Adrenal gland (tissue), 12 donors: ENCODE results near the gene ABCC10. TPM values are rescaled to one million over a fixed set of nuclear protein-coding genes. Genes with fewer than 3 reads are reported as not detected.
"Not testable (repeated sequence)": the region's sequence is repeated elsewhere in the genome, so short reads cannot be mapped to it uniquely, and the experiment has no call there.

Source experiments
- DNase-seq, 7 donors: peaks; one replicate each; pipeline ENCODE4 v3.0.0-alpha.2; 2019 to 2020
- H3K27ac ChIP-seq, 5 donors: fragments of 200-600 bp; sonication (generic) in 4 of 5; 1 replicate in 3 of 5; 2 replicates in 2 of 5; pipeline versions ENCODE4 v1.5.1 to v1.8.0; 2016 to 2020; ENCODE audit warnings: mild to moderate bottlenecking in 1 of 5
- H3K27me3 ChIP-seq: fragments of 200-600 bp; 2 replicates; pipeline ENCODE4 v1.8.0; 2021
- H3K36me3 ChIP-seq, 2 donors: fragments of 200-600 bp; replicated peaks in 1 of 2; 1 replicate in 1 of 2; 2 replicates in 1 of 2; pipeline versions ENCODE4 v1.5.1 to v1.8.0; 2018 to 2022
- H3K4me1 ChIP-seq, 2 donors: fragments of 200-600 bp; replicated peaks in 1 of 2; 1 replicate in 1 of 2; 2 replicates in 1 of 2; pipeline versions ENCODE4 v1.5.1 to v1.8.0; 2018 to 2021
- H3K4me3 ChIP-seq, 4 donors: fragments of 200-600 bp; sonication (generic) in 3 of 4; one replicate each; pipeline ENCODE4 v1.5.1; 2016 to 2018
- H3K9me3 ChIP-seq, 3 donors: fragments of 200-600 bp; sonication (generic) in 1 of 3; replicated peaks in 1 of 3; 1 replicate in 2 of 3; 2 replicates in 1 of 3; pipeline versions ENCODE4 v1.5.1 to v1.8.0; 2016 to 2021
- POLR2A ChIP-seq, 2 donors: fragments of 450-650 bp; IDR thresholded peaks; one replicate each; pipeline ENCODE4 v1.6.1; 2017; ENCODE audit warnings: antibody characterized with exemption in 2 of 2, mild to moderate bottlenecking in 2 of 2, moderate library complexity in 1 of 2
- WGBS, 4 donors: extraction: QIAGEN DNeasy Blood & Tissue Kit in 2 of 4; methylation state at CpG; one replicate each; pipeline versions ENCODE4 v1.1.5 to v1.1.7; 2013 to 2017; 5-methylcytosine and 5-hydroxymethylcytosine counted together
- intact Hi-C, 2 donors: fragments of 100-400 bp; cut with DNase I; formaldehyde crosslinking; loops; one replicate each; pipeline versions ENCODE4 v1.14.1 to v1.15.0; 2022 to 2023
- polyA plus RNA-seq, 3 donors: library from polyadenylated mRNA; stranded (reverse); fragments of 200-250 nt in 2 of 3; fragments of 350-450 nt in 1 of 3; fragmentation: Illumina TruSeq in 1 of 3; extraction: RNeasy Lipid Tissue Mini Kit (QIAGEN cat#74804) in 1 of 3; gene quantifications; one replicate each; pipeline ENCODE4 v1.2.3, GENCODE V29; 2013 to 2014
- total RNA-seq, 9 donors: library from RNA; depleted of rRNA in 4 of 9; stranded (reverse); fragments of >200 nt in 4 of 9; fragments of 120-200 nt in 1 of 9; fragmentation: NEBNext Ultra II Directional in 1 of 9; extraction: Animal tissue kit (Norgen Biotek cat#: 25700) in 1 of 9; gene quantifications; one replicate each; pipeline versions ENCODE4 v1.1.0 to v1.2.4, GENCODE V29; 2013 to 2023
- TF ChIP-seq, protein P1 (sequence below), 6 experiments: fragments of 450-650 bp in 4 of 6; fragments of 200-600 bp in 2 of 6; sonication (generic) in 1 of 6; IDR thresholded peaks; 1 replicate in 5 of 6; 2 replicates in 1 of 6; pipeline versions ENCODE4 v1.5.1 to v1.8.0; 2016 to 2021; ENCODE audit warnings: antibody characterized with exemption in 6 of 6, mild to moderate bottlenecking in 2 of 6, moderate library complexity in 1 of 6
- donor health status: healthy with polysubstance abuse.
- donor health status: Bipolar disorder and iron deficiency.
- donor health status: DM: yes; HTN: yes; CAD: no.
- donor health status: DM: no; HTN: no; CAD: no.
- donor health status: DM: no; HTN: no; CAD: no.
- donor health status: DM: yes; HTN: yes; CAD: no.

Gene ABCC10
- total and polyA plus RNA-seq, 12 donors: 8.5 to 123 (median 25.6) TPM

GRCh38 chr6:43405354-43405753, 22.0 kb upstream of the ABCC10 start:
- no peak for TF ChIP-seq POLR2A (IDR thresholded peaks at IDR 0.05)
- TF ChIP-seq, protein P1, sequence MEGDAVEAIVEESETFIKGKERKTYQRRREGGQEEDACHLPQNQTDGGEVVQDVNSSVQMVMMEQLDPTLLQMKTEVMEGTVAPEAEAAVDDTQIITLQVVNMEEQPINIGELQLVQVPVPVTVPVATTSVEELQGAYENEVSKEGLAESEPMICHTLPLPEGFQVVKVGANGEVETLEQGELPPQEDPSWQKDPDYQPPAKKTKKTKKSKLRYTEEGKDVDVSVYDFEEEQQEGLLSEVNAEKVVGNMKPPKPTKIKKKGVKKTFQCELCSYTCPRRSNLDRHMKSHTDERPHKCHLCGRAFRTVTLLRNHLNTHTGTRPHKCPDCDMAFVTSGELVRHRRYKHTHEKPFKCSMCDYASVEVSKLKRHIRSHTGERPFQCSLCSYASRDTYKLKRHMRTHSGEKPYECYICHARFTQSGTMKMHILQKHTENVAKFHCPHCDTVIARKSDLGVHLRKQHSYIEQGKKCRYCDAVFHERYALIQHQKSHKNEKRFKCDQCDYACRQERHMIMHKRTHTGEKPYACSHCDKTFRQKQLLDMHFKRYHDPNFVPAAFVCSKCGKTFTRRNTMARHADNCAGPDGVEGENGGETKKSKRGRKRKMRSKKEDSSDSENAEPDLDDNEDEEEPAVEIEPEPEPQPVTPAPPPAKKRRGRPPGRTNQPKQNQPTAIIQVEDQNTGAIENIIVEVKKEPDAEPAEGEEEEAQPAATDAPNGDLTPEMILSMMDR (IDR thresholded peaks at IDR 0.05): no peak
- peak overlapping the region in 1 of 5 donors; percentile 31 for H3K27ac ChIP-seq
- 16 to 34% (median 24%) methylated on average over 3 of the region's 3 CpGs for WGBS, 4 donors
- peak in 6 of 7 donors; percentile 27 to 56 (median 49) for DNase-seq
- H3K4me1 ChIP-seq: peaks cover 0 to 8% of the 10 kb centered on the region in 2 donors
- no peaks in the 10 kb centered on the region for H3K36me3 ChIP-seq
- H3K27me3 ChIP-seq: no peaks in the 10 kb centered on the region
- H3K4me3 ChIP-seq: no peak overlapping the region
- no peaks in the 10 kb centered on the region for H3K9me3 ChIP-seq
- intact Hi-C loops: no loop called here

DNA sequence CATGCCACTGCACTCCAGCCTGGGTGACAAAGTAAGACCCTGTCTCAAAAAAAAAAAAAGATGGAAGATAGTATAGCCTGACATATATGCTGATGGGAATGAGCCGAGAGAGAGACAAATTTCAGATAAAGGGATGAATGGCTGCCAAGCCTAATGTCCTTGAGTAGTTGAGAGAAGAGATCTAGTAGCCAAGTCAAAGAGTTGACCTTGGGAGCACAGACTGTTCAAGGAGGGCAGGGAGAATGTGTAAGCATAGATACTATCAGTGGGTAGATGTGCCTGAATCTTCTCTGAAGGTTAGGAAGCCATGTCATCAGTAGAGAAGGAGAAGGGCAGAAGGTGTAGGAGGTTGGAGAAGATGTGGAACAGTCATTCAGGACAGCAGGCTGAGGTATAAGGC, 20.0 kb upstream of the ABCC10 start:
- WGBS, 4 donors: 46 to 61% (median 52%) methylated on average over 1 of the region's 1 CpG
- no peaks in the 10 kb centered on the region for H3K9me3 ChIP-seq
- no peaks in the 10 kb centered on the region for H3K36me3 ChIP-seq
- TF ChIP-seq, protein P1 (IDR thresholded peaks at IDR 0.05): no peak
- no peak for TF ChIP-seq POLR2A (IDR thresholded peaks at IDR 0.05)
- H3K4me3 ChIP-seq: no peak overlapping the region
- H3K4me1 ChIP-seq: peaks cover 0 to 8% of the 10 kb centered on the region in 2 donors
- intact Hi-C loops: no loop called here
- peak in 6 of 7 donors; percentile 29 to 64 (median 42) for DNase-seq
- H3K27ac ChIP-seq: no peak overlapping the region
- H3K27me3 ChIP-seq: no peaks in the 10 kb centered on the region

- no peak for TF ChIP-seq POLR2A (IDR thresholded peaks at IDR 0.05)
- TF ChIP-seq, protein P1 (IDR thresholded peaks at IDR 0.05): no peak
- 78 to 91% (median 86%) methylated on average over 4 of the region's 4 CpGs for WGBS, 4 donors
- Histone ChIP-seq H3K27me3 (no peaks in the 10 kb centered on the region), H3K27ac (no peak overlapping the region), H3K4me1 (peaks cover 0 to 8% of the 10 kb centered on the region in 2 donors), H3K36me3 (no peaks in the 10 kb centered on the region), H3K4me3 (no peak overlapping the region), H3K9me3 (no peaks in the 10 kb centered on the region)
- intact Hi-C loops: no loop called here
- no peak for DNase-seq
Measured at GRCh38 chr6:43408259-43408658, 19.1 kb upstream of the ABCC10 start.

GRCh38 chr6:43410776-43411175, 16.6 kb upstream of the ABCC10 start:
- WGBS, 4 donors: 75 to 96% (median 87%) methylated on average over 1 of the region's 1 CpG
- H3K4me3 ChIP-seq, H3K36me3 ChIP-seq, H3K27me3 ChIP-seq, H3K27ac ChIP-seq, DNase-seq, intact Hi-C loops, H3K9me3 ChIP-seq, H3K4me1 ChIP-seq: not testable (repeated sequence)

DNA sequence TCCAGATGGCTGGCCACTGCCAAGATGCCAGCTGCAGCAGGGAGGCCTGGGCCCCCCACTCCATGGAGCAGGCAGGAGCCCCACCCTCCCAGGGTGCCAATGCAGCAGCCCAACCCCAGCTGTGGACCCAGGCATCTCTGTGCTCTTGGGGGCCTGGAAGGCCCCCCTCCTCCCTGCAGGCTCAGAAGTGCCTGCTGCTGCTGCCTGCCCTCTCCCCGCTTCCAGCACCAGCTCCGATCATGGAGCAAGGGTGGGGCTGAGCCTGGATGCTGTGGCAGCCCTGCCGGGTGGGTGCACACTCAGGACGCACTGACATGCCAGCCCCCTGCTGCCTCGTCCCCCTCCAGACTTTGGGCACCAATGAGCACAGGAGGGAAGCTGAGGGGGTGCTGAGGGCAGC, 14.8 kb upstream of the ABCC10 start:
- no peak overlapping the region for H3K4me3 ChIP-seq
- no peak overlapping the region for H3K27ac ChIP-seq
- no peaks in the 10 kb centered on the region for H3K9me3 ChIP-seq
- TF ChIP-seq POLR2A (IDR thresholded peaks at IDR 0.05): no peak
- TF ChIP-seq, protein P1 (IDR thresholded peaks at IDR 0.05): no peak
- intact Hi-C loops: no loop called here
- 40 to 75% (median 66%) methylated on average over 1 to 5 of the region's 5 CpGs for WGBS, 4 donors
- no peaks in the 10 kb centered on the region for H3K36me3 ChIP-seq
- DNase-seq: no peak
- no peaks in the 10 kb centered on the region for H3K4me1 ChIP-seq
- H3K27me3 ChIP-seq: no peaks in the 10 kb centered on the region
